ENCODE results near the gene RNF183.

DNA sequence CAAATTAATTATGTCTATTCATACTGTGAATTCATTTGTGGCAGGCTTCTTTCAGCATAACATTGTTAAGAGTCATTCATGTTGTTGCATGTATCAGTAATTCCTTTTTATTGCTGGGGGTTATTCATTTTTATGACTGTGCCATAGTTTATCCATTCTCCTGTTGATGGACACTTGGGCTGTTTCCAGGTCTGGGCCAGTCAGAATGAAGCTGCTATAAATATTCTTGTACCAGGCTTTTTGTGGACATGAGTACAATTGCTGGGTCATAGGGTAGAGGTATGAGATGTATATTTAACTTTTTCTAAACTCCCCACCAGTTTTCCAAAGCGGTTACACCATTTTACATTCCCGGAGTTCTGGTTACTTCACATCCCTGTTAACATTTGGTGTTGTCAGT is 14.1 kb downstream of the RNF183 start:
- TF ChIP-seq, protein P1, sequence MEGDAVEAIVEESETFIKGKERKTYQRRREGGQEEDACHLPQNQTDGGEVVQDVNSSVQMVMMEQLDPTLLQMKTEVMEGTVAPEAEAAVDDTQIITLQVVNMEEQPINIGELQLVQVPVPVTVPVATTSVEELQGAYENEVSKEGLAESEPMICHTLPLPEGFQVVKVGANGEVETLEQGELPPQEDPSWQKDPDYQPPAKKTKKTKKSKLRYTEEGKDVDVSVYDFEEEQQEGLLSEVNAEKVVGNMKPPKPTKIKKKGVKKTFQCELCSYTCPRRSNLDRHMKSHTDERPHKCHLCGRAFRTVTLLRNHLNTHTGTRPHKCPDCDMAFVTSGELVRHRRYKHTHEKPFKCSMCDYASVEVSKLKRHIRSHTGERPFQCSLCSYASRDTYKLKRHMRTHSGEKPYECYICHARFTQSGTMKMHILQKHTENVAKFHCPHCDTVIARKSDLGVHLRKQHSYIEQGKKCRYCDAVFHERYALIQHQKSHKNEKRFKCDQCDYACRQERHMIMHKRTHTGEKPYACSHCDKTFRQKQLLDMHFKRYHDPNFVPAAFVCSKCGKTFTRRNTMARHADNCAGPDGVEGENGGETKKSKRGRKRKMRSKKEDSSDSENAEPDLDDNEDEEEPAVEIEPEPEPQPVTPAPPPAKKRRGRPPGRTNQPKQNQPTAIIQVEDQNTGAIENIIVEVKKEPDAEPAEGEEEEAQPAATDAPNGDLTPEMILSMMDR (IDR thresholded peaks at IDR 0.05; ENCODE audit: insufficient read depth, low read depth, low read length), result no peak
- no peak for TF ChIP-seq EZH2 (IDR thresholded peaks at IDR 0.05; ENCODE audit: insufficient read depth, low read length)

All from astrocyte (in vitro differentiated cells and primary cell).